ENCODE measurements around the gene KDM5A.

- TF ChIP-seq, protein P1, sequence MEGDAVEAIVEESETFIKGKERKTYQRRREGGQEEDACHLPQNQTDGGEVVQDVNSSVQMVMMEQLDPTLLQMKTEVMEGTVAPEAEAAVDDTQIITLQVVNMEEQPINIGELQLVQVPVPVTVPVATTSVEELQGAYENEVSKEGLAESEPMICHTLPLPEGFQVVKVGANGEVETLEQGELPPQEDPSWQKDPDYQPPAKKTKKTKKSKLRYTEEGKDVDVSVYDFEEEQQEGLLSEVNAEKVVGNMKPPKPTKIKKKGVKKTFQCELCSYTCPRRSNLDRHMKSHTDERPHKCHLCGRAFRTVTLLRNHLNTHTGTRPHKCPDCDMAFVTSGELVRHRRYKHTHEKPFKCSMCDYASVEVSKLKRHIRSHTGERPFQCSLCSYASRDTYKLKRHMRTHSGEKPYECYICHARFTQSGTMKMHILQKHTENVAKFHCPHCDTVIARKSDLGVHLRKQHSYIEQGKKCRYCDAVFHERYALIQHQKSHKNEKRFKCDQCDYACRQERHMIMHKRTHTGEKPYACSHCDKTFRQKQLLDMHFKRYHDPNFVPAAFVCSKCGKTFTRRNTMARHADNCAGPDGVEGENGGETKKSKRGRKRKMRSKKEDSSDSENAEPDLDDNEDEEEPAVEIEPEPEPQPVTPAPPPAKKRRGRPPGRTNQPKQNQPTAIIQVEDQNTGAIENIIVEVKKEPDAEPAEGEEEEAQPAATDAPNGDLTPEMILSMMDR (IDR thresholded peaks at IDR 0.05; ENCODE audit: poor library complexity): no peak
- TF ChIP-seq EZH2 (IDR thresholded peaks at IDR 0.05; ENCODE audit: borderline replicate concordance) (no peak), EZH2phosphoT487 (IDR thresholded peaks at IDR 0.05; ENCODE audit: low read depth, severe bottlenecking, unreplicated experiment) (no peak)
Measured at GRCh38 chr12:414859-415258, 25.7 kb upstream of the KDM5A start.
